Osteoblast (primary cell): ENCODE results near the gene ANKRD44. TPM values are rescaled to one million over a fixed set of nuclear protein-coding genes. Genes with fewer than 3 reads are reported as not detected.

ENCODE experiments used
- DNase-seq: peaks from one replicate; pipeline ENCODE4 v3.0.0; 2011; ENCODE audit warnings: low spot score, mixed read lengths; ENCODE audit not compliant: insufficient read length; ENCODE audit errors: missing footprints
- H2AFZ ChIP-seq: 2 replicates; pipeline ENCODE4 v1.6.0; 2011; ENCODE audit warnings: mild to moderate bottlenecking, low read length
- H3K27ac ChIP-seq: 2 replicates; pipeline ENCODE4 v1.5.1; 2011; ENCODE audit warnings: mild to moderate bottlenecking, low read depth, low read length, moderate library complexity
- H3K27me3 ChIP-seq: 2 replicates; pipeline ENCODE4 v1.6.0; 2012; ENCODE audit warnings: mild to moderate bottlenecking, control low read depth, inconsistent platforms, low read length, moderate library complexity; ENCODE audit not compliant: insufficient read depth
- H3K36me3 ChIP-seq: 2 replicates; pipeline ENCODE4 v1.5.1; 2011; ENCODE audit warnings: mild to moderate bottlenecking, low read length, control low read depth, moderate library complexity; ENCODE audit not compliant: insufficient read depth
- H3K4me1 ChIP-seq: 2 replicates; pipeline ENCODE4 v1.5.1; 2011; ENCODE audit warnings: mild to moderate bottlenecking, low read length, control low read depth, moderate library complexity; ENCODE audit not compliant: insufficient read depth
- H3K4me2 ChIP-seq: 2 replicates; pipeline ENCODE4 v1.6.0; 2011; ENCODE audit warnings: mild to moderate bottlenecking, low read length; ENCODE audit not compliant: insufficient read depth
- H3K4me3 ChIP-seq: fragments of 200-600 bp; sonication (generic); 3 replicates; pipeline ENCODE4 v1.5.1; 2012; ENCODE audit warnings: mild to moderate bottlenecking, low read length, inconsistent platforms; ENCODE audit not compliant: insufficient read depth
- H3K79me2 ChIP-seq: 2 replicates; pipeline ENCODE4 v1.6.0; 2012; ENCODE audit warnings: mild to moderate bottlenecking, low read length, control low read depth, inconsistent platforms; ENCODE audit not compliant: insufficient read depth
- H3K9me3 ChIP-seq: 2 replicates; pipeline ENCODE4 v1.5.1; 2011; ENCODE audit warnings: low read depth, low read length, control low read depth
- H4K20me1 ChIP-seq: 2 replicates; pipeline ENCODE4 v1.6.0; 2012; ENCODE audit warnings: mild to moderate bottlenecking, low read length, control low read depth; ENCODE audit not compliant: insufficient read depth
- total RNA-seq: library from RNA; depleted of rRNA; stranded (reverse); fragments of >200 nt; gene quantifications from 2 replicates; pipeline ENCODE4 v1.2.3, GENCODE V29; 2012
- TF ChIP-seq, protein P1 (sequence below): IDR thresholded peaks from 2 replicates; pipeline ENCODE4 v1.5.1; 2011; ENCODE audit warnings: mild to moderate bottlenecking, low read depth, low read length, moderate library complexity; ENCODE audit errors: extremely low read depth

The ANKRD44 gene
- total RNA-seq, 1 donor, result 44.5 TPM

DNA sequence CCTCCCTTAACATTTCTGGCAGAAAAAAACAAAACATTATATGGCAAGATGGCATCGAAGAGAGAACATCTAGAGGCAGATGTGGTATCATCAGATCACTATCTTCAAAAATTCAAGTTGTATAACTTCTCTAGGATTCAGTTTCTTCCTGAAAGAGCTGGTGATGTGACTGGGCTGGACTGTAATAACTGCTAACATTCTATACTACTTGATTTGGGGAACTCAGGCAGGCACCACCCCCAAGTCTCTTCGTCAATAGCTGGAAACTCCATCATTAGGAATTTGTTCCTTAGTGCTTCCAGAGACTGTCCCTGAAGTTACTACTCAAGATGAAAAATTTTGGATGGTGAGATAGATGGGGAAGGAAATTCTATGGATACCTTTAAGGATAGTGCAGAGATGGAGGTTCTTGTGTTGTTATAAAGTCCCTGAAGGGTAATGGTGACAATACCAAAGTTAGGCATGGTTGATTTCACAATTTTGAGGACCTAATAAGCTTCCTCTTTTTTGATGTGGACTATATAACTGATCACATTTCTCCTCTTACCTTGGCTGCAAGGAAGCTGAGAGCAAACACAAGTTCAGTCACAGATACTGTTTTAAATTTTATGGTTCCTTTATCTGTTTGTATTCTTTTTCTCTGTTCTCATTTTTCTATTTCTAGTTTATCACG lies 324.9 kb downstream of the ANKRD44 start:
- Histone ChIP-seq H4K20me1 (no peaks in the 10 kb centered on the region), H3K4me1 (peaks cover 29% of the 10 kb centered on the region), H3K27me3 (no peaks in the 10 kb centered on the region), H3K4me2 (no peak overlapping the region), H3K4me3 (no peak overlapping the region), H2AFZ (no peak overlapping the region), H3K79me2 (no peaks in the 10 kb centered on the region), H3K27ac (no peak overlapping the region), H3K9me3 (no peaks in the 10 kb centered on the region), H3K36me3 (no peaks in the 10 kb centered on the region)
- DNase-seq, result no peak
- TF ChIP-seq, protein P1, sequence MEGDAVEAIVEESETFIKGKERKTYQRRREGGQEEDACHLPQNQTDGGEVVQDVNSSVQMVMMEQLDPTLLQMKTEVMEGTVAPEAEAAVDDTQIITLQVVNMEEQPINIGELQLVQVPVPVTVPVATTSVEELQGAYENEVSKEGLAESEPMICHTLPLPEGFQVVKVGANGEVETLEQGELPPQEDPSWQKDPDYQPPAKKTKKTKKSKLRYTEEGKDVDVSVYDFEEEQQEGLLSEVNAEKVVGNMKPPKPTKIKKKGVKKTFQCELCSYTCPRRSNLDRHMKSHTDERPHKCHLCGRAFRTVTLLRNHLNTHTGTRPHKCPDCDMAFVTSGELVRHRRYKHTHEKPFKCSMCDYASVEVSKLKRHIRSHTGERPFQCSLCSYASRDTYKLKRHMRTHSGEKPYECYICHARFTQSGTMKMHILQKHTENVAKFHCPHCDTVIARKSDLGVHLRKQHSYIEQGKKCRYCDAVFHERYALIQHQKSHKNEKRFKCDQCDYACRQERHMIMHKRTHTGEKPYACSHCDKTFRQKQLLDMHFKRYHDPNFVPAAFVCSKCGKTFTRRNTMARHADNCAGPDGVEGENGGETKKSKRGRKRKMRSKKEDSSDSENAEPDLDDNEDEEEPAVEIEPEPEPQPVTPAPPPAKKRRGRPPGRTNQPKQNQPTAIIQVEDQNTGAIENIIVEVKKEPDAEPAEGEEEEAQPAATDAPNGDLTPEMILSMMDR, result no peak

GRCh38 chr2:196984903-196985302 lies 325.7 kb downstream of the ANKRD44 start:
- Histone ChIP-seq H3K4me2 (no peak overlapping the region), H3K79me2 (no peaks in the 10 kb centered on the region), H2AFZ (no peak overlapping the region), H3K27me3 (no peaks in the 10 kb centered on the region), H3K36me3 (no peaks in the 10 kb centered on the region), H3K4me1 (peaks cover 29% of the 10 kb centered on the region), H3K9me3 (no peaks in the 10 kb centered on the region), H3K27ac (no peak overlapping the region), H4K20me1 (no peaks in the 10 kb centered on the region), H3K4me3 (no peak overlapping the region)
- DNase-seq, result no peak
- TF ChIP-seq, protein P1, result no peak

DNA sequence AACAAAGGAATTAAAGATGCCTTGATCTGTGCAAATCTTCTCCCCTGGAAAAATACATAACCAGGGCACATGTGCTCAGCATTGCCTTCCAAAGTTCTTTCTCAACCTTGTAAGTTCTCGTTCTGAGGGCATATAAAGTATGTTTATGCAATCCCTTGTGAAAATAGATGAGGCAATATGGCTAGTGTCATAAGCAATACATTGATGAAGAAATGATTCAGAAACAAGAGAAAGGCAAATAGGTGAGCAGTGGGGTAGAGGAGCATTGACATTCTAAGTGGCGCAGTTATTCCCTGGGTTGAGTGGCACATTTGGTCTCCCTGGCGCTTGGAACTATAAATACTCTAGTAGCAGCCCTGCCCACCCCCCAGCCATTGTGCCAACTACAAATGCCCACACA lies 326.6 kb downstream of the ANKRD44 start:
- Histone ChIP-seq H3K4me2 (no peak overlapping the region), H2AFZ (no peak overlapping the region), H3K27ac (peak overlapping the region; percentile 40), H3K9me3 (no peaks in the 10 kb centered on the region), H3K79me2 (no peaks in the 10 kb centered on the region), H4K20me1 (no peaks in the 10 kb centered on the region), H3K27me3 (no peaks in the 10 kb centered on the region), H3K36me3 (no peaks in the 10 kb centered on the region), H3K4me1 (peaks cover 29% of the 10 kb centered on the region), H3K4me3 (no peak overlapping the region)
- TF ChIP-seq, protein P1, result no peak
- no peak for DNase-seq

- no peaks in the 10 kb centered on the region for H3K27me3 ChIP-seq
- no peak for DNase-seq
- no peaks in the 10 kb centered on the region for H3K9me3 ChIP-seq
- H3K4me2 ChIP-seq, result no peak overlapping the region
- no peak overlapping the region for H3K27ac ChIP-seq
- H3K79me2 ChIP-seq, result no peaks in the 10 kb centered on the region
- H4K20me1 ChIP-seq, result no peaks in the 10 kb centered on the region
- H3K4me1 ChIP-seq, result peaks cover 11% of the 10 kb centered on the region
- no peak overlapping the region for H2AFZ ChIP-seq
- TF ChIP-seq, protein P1, result no peak
- no peaks in the 10 kb centered on the region for H3K36me3 ChIP-seq
- H3K4me3 ChIP-seq, result no peak overlapping the region
These were observed 330.1 kb downstream of the ANKRD44 start for GRCh38 chr2:196980473-196980872.
